ENCODE data around the gene TRIM24.
"Not testable (repeated sequence)": the region's sequence is repeated elsewhere in the genome, so short reads cannot be mapped to it uniquely, and the experiment has no call there.

TRIM24 gene

DNA sequence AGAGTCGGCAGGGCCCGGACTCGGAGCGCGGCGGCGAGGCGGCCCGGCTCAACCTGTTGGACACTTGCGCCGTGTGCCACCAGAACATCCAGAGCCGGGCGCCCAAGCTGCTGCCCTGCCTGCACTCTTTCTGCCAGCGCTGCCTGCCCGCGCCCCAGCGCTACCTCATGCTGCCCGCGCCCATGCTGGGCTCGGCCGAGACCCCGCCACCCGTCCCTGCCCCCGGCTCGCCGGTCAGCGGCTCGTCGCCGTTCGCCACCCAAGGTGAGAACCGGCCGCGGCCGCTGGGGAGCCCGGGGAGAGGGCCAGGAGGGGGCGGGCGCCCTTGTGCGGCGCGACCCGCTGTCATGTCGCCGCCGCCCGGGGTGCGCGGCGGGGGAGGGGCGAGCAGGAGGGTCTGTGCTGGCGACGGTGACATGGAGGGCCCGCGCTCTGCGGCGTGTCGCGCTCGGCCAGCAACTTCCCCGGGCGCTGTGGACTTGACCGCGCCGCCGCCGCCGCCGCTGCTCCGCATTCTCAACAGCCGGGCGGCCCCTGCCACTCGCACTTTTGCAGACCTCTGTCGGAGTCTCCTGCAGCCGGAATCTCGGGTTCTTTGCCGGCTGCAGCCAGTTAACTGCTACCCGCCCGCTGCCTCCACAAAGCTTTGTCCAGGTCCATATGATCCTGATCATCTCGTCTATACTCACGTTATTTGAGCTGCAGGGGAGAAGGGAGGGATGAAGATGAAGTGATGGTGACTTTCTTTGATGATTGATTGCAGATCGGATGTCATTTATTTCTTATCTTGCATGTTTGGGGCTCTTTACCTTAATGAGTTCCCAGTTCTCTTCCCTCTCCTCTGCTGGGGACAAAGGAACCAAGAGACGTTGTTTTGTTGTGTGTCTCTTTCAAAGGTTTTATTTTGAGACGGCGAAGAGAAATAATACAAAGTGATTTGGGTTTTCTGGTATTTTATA lies 869 bp downstream of the TRIM24 start:
- DNase-seq: peak in 11 of 14 donors; percentile 29 to 79 (median 59)

DNA sequence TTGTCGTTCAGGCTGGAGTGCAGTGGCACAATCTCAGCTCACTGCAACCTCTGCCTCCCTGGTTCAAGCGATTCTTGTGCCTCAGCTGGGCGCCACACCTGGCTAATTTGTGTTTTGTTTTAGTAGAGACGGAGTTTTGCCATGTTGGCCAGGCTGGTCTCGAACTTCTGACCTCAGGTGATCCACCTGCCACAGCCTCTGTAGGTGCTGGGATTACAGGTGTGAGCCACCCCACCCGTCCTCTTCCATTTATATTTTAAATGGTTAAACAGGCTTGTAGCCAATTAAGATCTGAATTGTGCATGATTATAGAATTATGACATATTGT lies 3.2 kb downstream of the TRIM24 start:
- not testable (repeated sequence) for DNase-seq

DNA sequence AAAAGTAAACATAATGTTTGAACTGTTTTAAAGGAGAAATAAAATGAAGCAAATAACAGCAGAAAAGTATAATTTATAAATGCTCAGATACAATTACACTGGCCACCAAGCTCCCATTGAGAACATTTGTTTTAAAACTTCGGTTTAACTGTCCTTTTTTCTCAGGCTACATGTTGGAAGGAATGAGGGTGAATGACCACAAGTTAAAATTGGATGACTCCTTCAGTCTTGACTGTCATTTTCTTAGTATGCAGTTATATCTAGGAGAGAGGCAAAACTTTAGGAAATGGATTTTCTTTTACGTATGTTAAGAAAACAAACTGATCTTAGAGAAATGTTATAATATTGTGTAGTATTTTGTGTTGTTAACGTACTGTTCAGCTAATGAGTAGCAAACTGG lies 5.0 kb downstream of the TRIM24 start:
- DNase-seq: no peak

DNA sequence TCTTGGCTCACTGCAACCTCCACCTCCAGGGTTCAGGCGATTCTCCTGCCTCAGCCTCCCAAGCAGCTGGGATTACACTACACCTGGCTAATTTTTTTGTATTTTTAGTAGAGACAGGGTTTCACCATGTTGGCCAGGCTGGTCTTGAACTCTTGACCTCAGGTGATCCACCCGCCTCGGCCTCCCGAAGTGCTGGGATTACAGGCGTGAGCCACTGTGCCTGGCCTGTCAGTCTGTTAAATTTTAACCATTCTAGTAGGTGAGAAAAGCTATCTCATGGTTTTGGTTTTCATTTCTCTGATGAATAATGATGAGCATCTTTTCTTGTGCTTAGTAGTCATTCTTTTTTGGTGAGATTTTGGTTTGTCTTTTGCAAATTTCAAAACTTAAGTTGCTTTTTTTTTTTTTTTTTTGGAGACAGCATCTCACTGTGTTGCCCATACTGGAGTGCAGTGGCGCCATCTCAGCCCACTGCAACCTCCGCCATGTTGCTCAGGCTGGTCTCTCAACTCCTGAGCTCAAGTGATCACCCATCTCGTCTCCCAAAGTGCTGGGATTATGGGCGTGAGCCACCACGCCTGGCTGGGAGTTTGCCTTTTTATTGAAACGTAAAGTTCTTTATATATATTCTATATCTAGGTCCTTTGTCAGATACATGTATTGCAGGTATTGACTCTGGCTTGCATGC lies 6.2 kb downstream of the TRIM24 start:
- not testable (repeated sequence) for DNase-seq

DNA sequence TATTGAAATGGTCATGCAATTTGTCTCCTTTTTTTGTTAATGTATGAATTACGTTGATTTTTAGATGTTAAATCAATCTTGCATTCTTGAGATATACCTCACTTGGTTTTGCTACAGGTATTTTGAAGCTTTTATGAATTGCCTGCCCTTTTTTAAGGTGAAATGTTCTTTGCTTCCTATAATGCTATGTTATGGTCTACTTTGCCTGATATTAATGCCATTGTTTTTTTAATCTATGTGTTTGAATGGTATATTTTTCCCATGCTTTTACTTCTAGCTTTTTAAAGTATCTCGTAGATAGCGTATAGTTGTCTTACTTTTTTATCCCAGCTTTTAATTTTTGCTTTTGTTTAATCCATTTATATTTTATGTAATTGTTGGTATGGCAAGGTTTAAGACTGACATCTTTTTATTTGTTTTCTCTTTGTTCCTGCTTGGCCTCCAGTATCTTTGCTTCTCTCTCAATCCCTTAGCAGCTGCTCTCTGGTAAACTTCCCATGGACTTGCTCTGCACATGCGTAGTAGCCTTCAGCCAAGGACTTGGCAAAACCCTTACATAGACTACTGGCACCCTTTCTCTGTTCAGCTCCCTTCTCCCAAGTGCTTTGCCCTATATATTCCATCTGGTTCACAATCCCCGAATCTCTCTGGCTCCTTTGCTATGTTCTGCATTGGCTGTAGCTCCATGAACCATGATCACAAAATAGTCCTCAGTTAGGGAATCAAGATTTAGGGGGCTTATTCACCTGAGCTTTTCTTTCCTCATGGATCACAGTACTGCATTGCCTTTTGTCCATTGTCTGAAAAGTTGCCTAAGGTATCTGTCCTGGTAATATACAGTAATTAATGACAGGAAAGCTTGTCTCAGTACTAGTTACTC lies 8.4 kb downstream of the TRIM24 start:
- peak in 10 of 14 donors; percentile 5 to 75 (median 42) for DNase-seq

DNA sequence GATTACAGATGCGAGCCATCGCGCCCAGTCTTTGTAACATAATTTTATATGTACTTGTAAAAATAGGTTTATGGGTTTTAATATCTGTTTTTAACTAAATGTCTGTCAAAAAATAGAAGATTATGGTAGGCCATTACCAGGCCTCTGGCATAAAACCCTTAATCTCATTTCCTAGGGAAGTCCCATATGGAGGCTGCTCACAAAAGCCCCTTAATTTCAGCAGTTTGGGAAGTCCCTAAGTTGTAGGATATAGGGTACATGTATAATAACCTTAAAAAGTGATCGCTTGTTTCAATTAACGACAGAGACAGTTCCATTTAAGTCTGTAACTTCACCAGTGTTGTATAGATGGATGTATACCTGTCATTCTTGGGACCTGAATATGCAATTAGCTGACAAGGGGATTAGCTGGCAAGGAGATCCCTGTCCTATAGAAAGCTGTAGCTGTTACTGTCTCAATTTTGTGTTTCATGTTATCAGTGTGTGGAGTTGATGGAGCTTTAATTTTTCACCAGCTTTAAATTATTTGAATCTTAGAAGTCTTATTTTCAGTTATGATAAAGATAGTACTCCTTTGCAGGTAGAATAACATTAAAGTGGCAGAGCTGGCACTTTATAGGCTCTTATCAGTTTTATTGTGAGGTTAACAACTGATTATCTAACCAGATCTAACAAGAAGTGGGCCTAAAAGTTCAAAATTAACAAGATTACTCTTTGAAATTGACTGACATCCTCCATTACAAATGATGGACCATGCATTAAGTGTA lies 10.5 kb downstream of the TRIM24 start:
- DNase-seq: no peak

DNA sequence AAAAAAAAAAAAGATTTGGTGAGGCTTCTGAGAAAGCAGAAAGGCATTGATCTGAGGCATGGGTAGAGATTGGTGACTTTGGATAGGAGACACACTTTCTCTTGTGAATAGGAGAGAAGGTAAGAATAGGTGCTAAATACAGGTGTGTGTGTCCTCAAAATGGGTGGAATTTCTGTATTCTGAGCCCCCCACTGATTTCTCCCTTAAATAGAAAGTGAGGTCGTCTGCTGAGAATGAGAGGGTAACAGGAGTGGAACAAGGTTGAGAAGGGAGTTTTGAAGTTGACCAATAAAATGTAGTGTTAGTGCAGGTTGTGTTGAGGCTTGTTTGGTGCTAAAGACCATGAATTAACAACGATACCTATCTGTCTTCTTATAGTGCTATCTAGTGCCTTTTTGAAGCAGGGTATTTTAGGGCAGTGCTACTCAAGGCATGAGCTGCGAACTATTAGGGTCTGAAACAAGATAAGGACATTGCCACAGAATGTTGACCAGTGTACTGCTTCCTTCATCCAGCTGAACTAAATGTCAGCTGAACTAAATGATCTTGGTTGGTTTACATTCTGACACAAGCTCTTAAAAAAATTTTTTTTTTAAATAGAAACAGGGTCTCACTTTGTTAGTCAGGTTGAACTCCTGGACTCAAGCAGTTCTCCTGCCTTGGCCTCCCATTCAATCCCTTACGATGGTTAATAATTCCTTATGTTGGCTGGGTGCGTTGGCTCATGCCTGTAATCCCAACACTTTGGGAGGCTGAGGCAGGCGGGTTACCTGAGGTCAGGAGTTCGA lies 12.4 kb downstream of the TRIM24 start:
- no peak for DNase-seq

DNA sequence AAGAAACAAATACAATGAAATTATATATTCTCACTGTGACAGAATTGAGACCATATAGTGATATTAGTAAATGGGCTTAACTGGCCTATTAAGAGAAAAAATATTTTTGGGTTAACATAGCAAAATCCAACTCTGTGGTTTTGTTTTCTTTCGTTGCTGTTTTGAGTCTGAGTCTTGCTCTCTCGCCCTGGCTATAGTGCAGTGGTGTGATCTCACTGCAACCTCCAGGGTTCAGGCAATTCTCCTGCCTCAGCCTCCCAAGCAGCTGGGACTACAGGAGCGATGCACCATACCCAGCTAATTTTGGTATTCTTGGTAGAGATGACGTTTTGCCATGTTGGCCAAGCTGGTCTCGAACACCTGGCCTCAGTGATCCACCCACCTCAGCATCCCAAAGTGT lies 15.3 kb downstream of the TRIM24 start:
- no peak for DNase-seq

DNA sequence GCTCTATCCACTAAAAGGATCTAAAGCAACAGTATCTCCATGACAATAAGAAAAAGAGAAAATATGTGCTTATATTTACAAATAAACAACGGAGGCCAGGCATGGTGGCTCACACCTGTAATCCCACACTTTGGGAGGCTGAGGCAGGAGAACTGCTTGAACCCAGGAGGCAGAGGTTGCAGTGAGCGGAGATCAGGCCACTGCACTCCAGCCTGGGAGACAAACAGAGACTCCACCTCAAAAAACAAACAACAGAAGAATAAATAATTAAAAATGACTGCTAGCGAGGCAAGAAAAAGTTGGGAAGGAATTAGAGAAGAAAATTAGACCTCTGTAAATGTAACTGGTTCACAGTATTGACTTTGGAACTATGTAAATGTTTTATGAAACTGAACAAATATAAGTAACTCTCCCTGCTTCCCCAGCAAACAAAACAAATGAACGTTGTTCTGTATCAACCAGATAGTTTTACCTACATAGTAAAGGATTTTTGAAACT lies 17.1 kb downstream of the TRIM24 start:
- DNase-seq: no peak

DNA sequence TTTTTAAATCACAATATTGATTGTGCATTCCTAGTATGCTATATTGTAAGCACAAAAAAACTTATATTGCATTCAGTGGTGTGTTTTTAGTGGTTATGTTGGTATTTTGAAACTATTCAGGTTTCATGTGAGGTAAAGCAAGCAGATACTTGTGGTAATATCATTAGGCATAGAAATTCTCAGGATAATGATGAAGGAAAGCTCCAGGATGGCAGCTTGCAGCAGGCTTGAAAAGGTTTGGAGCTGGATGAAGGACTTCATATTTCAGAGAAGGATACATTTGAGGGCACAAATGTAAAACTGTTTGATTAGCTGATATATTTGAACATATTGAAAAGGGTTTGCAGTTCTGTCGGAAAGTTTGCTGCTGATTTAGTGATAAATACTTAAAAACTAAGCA lies 17.5 kb downstream of the TRIM24 start:
- no peak for DNase-seq

DNA sequence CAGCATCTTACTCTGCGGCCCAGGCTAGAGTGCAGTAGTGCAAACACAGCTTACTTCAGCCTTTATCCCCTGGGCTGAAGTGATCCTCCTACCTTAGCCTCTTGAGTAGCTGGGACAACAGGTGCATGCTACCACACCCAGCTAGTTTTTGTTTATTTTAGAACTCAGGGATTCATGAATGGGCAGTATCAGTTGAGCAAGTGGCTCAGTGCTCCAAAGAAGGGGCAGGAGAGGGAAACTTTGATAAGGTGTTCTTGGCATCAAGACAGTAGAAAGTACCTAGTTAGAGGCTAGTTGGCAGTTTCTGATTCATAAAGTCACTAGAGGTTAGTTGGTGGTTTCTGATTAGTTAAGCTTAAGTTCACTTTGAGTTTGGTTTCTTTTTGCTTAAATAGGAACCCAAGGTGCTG lies 18.4 kb downstream of the TRIM24 start:
- DNase-seq: no peak

DNA sequence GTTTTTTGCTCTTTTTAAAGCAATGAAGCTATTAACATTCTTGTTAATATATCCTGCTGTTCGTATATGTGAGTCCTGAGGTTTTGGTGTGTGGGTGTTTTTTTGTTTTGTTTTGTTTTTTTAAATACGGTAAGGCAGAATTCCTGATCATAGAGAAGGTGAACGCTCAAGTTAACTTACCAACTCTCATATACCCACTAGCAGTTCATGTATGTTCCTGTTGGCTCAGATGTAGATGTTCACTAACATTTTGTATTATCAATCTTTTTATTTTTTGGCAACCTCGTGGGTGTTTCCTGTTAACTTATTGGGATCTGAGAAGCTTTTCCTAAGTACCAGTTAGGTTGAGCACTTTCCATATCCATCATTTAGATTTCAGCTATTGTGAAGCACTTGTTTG lies 20.5 kb downstream of the TRIM24 start:
- no peak for DNase-seq

DNA sequence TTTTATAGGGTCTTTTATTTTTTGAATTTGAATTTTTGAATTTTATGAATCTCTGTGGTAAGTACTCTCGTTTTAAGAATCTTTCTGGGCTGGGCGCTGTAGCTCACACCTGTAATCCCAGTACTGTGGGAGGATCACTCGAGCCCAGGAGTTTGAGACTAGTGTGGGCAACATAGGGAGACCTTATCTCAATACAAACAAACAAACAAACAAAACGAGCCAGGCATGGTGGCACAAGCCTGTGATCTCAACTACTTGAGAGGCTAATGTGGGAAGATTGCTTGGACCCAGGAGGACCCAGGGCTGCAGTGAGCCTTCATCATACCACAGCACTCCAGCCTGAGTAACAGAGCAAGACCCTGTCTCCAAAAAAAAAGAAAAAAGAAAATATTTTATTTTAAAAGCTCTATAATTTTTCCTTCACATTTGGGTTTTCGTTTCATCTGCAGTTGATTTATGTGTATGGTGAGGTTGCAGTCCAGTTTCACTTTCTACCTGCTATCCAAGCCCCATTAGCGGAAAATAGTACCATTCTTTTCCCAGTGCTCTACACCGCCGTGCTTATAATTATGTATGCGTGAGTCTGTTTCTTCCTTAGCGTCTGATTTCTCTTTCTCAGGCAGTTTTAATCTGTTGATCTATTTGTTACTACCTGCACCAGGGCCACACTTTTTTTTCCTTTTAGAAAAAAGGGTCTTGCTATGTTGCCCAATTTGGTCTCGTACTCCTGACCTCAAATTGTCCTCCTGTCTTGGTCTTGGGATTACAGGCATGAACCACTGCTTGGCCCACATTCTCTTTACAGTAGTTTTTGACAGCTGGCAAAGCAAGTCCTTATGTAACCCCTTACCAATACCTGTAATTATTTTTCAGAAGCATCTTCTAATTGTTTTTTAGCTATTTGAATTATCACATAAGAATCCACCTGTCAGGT lies 21.7 kb downstream of the TRIM24 start:
- no peak for DNase-seq

DNA sequence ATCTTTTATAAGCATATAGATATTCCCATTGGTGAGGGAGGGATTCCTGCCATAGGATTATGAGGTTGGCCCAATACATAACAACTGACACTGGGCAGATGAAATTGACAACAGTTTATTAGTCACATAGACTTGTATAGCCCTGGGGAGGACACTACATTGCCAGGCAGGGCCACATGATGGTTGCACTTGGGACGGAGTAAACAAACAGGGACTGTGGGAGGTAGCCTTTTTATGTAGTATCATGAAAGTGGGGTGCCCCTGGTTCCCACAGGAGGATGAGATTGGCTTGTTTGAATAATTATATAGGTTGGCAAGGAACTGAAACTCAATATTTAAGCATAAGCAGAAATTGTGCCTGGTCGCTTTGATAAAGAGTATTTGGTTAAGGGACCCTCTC lies 23.5 kb downstream of the TRIM24 start:
- no peak for DNase-seq

DNA sequence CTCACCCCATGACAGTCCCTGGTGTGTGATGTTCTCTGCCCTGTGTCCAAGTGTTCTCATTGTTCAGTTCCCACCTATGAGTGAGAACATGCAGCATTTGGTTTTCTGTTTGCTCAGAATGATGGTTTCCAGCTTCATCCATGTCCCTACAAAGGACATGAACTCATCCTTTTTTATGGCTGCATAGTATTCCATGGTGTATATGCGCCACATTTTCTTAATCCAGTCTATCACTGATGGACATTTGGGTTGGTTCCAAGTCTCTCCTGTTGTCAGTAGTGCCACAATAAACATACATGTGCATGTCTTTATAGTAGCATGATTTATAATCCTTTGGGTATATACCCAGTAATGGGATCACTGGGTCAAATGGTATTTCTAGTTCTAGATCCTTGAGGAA lies 25.4 kb downstream of the TRIM24 start:
- DNase-seq: not testable (repeated sequence)

DNA sequence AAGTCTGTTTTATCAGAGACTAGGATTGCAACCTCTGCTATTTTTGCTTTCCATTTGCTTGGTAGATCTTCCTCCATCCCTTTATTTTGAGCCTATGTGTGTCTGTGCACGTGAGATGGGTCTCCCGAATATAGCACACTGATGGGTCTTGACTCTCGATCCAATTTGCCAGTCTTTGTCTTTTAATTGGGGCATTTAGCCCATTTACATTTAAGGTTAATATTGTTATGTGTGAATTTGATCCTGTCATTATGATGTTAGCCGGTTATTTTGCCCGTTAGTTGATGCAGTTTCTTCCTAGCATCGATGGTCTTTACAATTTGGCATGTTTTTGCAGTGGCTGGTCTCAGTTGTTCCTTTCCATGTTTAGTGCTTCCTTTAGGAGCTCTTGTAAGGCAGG lies 29.1 kb downstream of the TRIM24 start:
- not testable (repeated sequence) for DNase-seq

DNA sequence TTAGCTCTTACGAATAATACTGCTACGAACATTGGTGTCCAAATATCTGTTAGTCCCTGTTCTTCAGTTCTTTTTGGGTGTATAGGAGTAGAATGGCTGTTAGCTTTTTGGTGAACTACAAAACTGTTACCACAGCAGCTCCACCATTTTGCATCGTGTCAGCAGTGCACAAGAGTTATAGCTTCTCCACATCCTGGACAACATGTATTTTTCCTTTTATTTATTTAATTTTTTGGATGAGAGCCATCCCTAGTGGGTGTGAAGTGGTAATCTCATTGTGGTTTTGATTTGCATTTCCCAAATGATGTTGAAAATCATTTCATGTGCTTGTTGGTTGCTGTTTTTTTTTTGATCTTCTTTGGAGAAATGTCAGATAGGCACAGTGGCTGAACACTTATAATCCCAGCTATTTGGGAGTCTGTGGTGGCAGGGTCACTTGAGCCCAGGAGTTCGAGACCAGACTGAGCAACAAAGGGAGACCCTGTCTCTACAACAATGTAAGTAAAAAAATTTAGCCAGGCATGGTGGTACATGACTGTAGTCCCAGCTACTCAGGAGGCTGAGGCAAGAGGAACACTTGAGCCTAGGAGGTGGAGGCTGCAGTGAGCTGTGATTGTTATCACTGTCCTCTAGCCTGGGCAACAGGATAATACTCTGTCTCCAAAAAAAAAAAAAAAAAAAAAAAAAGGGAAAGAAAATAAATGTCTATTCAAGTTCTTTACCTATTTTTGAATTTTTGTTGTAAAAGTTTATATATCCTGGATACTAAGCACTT lies 31.7 kb downstream of the TRIM24 start:
- DNase-seq: no peak

DNA sequence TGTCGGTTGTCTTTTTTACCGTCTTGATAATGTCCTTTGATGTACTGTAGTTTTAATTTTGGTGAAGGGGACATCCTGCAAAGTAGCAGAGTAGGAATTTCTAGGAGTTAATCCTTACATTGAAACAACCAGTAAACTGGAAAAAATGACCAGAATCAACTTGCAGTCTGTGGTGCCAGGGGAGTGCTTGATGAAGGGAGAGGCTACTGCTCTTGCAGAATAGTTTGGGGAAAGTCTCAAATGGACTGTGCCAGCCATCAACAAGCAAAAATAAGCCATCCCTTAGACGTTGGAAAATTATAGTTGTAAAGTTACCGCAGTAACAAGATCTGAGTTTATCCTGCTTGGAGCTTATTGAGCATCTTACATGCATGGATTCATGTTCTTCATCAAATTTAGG lies 32.4 kb downstream of the TRIM24 start:
- no peak for DNase-seq

DNA sequence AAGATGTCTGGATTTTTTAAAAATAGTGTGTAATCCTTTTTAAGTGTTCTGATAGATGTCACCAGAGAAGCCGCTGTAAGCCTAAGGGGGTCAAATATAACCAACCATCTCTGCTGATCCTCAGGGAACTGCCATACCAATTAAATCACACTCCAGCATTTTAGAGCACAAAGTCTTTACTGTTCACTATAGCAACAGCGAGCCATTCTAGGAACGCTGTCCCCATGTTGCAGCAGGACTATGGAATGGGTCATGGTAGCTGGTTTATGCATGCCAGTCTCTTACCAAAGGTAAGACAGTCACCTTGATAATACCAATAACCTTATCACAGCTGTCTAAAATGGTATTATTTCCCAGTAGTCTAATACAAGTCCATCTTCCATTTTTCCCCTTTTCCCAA lies 33.5 kb downstream of the TRIM24 start:
- DNase-seq: no peak

All from C1 segment of cervical spinal cord (tissue), 14 donors.